Astrocyte of the hippocampus (primary cell): ENCODE results near the gene RP2.

ENCODE experiments used
- DNase-seq: peaks from one replicate; pipeline ENCODE4 v3.0.0; 2011; ENCODE audit warnings: low read depth, low spot score

Gene RP2

GRCh38 chrX:46836701-46837557 lies at the start of gene RP2:
Gene RP2 (plus strand): TSS chrX:46837043. CDS start chrX:46837101, 58 bp downstream.
- DNase-seq, result peak; percentile 96

DNA sequence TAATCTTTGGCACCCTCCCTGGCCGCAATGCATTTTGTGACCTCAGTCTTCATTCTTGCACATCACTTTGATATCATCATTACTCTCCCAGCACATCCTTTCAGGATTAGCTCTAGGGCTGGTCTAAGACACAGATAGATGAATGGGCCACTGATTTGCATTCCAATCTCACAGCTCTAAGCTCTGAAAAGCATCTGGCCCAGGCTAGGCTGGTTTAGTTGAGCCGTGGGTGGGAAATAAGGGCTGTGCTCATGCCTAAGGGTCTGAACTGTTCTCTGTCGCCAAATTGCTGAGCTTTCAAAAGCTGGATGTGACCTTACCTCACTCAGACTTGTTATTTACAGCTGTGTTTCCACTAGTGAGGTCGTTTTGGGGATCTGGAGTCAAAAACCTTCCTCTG lies 47.9 kb upstream of the RP2 start:
- peak; percentile 31 for DNase-seq

DNA sequence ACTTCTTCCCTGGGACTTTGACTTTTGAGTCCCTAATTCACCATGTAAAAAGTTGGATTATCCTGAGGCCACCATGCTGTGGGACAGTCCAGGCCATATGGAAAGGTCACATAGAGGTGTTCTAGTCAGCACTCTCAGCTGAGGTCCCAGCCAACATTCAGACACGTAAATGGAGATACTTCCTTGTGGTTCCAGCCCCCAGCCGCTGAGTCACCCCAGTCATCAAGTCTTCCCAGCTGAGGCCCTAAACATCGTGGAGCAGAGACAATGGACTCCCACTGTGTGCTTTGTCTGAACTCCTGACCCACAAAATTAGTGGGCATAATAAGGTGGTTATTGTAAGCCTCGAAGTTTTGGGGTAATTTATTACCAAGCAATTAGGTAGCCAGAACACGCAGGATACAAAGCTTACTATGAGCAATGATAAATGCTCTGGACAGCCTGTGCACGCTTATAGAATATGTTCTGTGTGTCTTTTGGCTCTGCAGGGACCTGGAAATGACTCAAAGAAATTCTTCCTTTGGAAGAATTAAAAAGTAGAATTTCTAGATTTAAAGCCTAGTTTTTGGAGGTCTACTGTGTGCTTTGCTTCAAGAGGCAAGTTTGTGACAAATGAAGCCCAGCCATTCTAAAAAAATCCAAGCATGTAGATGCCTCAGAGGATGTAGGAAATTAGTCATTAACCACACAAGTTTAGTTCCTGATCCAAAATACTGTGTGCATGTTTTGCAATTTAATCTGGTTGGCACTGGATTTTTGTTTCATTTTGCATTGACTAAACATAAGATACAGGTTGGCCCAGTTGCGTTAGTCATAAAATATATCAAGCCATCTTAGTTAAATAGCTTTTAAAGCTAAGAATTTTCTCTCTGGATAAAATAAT lies 44.7 kb upstream of the RP2 start:
- peak; percentile 83 for DNase-seq

DNA sequence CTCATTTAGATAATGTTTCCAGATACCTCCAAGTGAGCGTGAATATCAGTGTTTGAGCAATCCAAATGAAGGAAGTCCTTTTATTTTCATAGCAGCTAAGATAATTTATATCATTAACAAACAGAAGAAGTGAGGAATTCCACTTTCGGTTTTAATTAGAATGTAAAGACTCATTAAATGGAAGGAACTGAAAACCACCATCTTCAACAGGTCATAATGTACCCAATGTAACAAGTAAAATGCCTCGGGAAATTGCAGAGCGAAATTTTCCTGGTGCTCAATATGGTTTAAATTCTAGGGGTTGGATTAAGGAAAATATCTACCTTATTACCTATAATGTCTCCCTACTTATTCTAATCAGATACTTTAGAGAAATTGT lies 44.0 kb upstream of the RP2 start:
- DNase-seq, result no peak

DNA sequence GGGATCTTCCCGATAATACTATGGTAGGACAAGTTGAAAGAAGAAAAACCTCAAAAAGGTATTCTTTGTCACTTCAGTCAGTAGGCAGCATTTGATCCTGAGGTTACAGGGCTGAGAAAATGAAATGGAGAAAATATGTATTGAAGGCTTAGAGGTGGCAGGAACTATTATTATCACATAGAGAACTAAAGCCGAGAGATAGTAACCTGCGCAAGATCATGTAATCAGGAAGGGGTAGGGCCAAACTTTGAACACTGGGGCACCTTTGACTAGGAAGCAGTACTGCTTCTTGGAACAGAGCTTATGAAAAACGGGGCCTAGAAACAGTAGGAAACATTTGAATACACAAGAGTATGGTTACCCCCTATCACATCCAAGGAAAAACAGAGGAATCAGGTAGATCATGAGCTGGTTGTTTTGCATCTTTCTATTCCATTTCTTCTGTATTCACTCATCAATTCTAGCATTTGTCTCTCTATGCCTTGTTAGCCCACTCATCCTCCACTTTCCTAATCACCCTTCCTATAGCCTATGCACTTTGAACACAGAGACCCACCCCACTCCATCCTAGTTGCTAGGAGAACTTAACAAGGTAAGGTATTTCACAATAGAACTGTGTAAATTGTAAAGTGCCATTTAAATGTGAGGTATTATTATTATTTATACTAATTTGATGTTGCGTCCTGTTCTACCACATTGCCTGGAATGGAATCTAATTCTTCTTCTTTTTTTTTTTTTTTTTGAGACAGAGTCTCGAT lies 43.3 kb upstream of the RP2 start:
- no peak for DNase-seq

- peak; percentile 77 for DNase-seq
Measured at GRCh38 chrX:46796574-46797191, 40.2 kb upstream of the RP2 start.

DNA sequence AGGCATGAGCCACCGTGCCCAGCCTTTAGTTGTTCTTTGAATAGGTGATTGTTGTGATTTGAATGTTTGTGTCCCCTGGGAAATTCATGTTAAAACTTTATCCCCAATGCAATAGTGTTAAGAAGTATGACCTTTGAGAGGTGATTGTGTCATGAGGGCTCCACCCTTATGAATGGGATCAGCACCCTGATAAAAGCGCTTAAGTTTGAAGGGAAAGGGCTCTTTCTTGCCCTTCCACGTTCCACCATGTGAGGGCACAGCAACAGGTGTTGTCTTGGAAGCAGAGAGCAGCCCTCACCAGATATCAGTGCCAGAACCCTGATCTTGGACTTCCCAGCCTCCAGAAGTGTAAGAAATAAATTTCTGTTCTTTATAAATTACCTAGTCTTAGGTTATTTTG lies 33.7 kb upstream of the RP2 start:
- DNase-seq, result no peak

- no peak for DNase-seq
Measured at GRCh38 chrX:46805270-46805669, 31.6 kb upstream of the RP2 start.

DNA sequence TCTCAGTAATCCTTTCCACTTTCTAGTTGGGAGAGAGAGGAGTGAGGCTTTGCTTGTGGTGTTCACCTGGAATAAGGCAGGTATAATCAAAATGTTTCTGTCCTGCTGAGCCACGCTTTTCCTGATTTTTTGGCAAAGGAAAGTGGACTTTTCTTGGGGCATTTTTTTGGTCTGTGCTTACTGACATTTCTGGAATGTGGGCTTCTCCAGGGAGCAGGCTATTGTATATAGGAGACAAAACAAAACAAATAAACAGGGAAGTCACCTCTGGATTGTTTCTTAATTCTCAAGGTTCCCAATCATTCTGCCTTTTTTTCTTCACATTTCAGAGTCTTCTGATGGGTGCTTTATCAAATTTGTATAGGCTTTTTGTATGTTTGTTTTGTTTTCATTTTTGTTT lies 25.7 kb upstream of the RP2 start:
- DNase-seq, result no peak

- DNase-seq, result no peak
Measured at GRCh38 chrX:46812445-46812844, 24.4 kb upstream of the RP2 start.

DNA sequence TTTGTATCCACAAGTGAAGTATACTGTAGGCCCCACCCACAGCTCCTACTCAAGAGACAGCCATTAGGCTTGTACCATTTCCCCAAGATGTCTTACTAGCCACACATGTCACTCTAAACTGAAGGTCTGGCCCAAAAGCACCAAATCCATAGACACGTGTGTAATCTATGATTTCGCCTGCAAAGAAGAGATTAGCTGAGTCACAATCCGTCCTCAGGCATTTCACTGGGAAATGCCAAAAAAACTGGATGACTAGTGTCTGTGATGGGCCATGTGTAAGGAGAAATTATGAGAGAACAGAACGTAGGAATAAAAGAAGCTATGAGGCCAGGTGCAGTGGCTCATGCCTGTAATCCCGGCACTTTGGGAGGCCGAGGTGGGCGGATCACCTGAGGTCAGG lies 21.9 kb upstream of the RP2 start:
- DNase-seq, result no peak

GRCh38 chrX:46819136-46819535 lies 17.7 kb upstream of the RP2 start:
- no peak for DNase-seq

DNA sequence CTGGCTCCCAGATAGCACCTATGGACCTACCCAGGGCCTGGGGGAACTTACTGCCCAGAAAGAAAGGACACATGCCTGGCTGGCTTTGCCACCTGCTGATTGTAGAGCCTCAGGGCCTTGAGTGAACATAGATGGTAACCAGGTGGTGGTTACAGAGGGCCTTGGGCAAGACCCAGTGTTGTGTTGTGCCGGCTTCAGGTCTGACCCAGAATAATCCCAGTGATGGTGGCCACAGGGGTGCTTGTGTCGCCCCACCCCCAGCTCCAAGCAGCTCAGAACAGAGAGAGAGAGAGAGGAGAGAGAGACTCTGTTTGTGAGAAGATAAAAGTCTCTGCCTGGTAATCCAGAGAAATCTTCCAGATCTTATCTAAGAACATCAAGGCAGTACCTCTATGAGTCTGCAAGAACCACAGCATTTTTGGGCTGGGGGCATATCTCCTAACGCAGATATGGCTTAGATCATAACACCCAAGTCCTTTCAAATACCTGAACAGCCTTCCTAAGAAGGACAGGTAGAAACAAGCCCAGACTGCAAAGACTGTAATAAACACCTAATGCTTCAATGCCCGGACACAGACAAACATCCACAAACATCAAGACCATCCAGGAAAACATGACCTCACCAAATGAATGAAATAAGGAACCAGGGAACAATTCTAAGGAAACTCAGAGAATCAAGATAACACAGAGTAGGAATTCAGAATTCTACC lies 16.3 kb upstream of the RP2 start:
- no peak for DNase-seq

DNA sequence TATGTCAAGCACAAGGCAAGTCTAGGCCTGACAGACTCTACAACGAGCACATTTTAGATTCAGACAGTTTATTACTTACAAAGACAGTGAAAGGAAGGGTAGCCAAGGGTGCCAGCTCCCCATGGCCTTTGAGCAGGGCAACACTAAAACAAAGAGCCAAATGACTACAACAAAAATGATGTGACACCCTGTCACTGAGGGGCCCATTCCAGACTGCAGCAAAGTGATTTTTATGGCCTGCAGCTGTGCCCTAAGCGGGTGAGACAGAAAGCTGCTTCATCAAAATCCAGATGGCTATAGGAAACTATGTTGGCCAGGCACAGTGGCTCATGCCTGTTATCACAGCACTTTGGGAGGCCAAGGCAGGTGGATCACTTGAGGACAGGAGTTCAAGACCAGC lies 13.4 kb upstream of the RP2 start:
- DNase-seq, result no peak

GRCh38 chrX:46831765-46832327 lies 5.0 kb upstream of the RP2 start:
- DNase-seq, result no peak

DNA sequence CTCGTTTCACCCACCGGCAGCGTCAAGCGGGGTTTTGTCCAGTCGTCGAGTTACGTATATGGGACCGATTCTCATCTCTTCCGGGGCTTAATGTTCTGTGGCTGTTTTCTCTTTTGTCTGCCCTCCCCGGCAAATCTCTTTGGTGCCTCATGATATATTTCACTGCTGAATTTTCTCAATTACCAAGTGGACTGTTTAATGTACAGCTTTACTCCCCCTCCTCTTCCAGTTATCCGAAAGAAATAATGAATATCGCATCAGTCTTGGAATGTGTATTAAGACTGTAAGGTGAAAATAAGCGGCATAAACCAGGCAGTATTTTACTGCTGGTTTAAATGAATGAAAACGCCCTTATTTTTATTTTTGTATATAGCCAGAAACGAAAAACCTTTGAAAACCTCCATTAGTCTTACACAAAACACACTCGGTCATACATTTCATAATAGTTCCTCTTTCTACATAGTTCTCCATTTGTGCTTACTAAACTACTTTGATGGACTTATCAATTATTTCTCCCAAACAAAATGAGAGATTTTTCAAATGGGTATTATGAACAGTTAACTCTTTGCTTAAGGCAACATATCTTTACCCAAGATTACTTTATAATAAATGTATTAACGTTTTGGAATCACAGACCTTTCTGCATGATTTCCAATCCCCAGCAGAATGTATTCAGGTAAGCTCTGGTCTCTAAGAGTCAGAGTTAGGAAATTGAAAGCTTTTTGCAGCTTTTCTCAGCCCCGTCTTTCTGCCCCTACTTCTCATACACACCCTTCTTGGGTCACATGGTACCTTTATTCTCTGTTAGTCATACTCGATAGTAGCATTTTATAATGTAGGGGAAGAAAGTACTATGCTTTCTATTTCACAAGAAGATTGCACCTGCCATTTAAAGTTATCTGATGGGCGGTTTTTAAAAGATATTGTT lies 979 bp downstream of the RP2 start:
- DNase-seq, result no peak

DNA sequence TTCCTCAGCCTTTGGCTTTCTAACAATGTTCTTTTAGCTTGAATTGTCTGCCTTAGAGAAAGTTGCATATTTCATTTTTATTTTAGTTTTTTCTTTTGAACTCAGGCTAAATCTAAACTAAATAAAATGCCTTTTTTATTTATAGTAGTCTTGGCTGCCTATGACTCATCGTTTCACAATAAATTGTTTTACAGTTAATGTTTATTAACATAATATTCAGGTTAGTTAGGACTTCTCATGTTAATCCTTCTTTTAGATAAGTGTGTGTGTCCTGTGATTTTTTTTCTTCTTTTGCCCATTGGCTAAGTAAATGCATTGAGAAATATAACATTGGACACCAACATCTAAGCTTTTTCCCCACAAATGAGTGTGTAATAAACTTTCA lies 1.6 kb downstream of the RP2 start:
- no peak for DNase-seq

DNA sequence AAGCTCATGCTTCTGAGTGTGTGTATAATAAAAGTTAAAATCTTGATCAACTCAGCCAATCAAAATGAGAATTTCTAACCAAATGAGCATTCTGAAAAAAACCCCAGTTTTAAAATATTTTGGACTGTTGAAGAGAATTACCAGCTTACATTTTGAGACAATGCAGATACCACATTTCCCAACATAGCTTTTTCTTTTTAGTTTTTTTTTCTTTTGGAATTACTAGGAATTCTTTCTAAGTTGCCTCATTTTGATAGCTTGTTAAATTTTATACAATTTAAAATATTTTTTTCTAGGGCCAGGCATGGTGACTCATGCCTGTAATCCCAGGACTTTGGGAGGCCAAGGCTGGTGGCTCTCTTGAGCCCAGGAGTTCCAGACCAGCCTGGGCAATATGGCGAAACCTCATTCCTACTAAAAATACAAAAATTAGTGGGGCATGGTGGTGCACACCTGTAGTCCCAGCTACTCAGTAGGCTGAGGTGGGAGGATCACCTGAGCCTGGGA lies 2.2 kb downstream of the RP2 start:
- DNase-seq, result no peak

GRCh38 chrX:46840946-46841345 lies 4.1 kb downstream of the RP2 start:
- DNase-seq, result no peak
